GM19238 (cell line): ENCODE measurements around the gene SLITRK3.
A peak's percentile ranks its signal among the peaks of the same experiment; 100 is the strongest.

Experiments used
- DNase-seq: peaks from one replicate; pipeline ENCODE4 v3.0.0; 2011; ENCODE audit warnings: low spot score; ENCODE audit not compliant: insufficient read length

SLITRK3 gene

GRCh38 chr3:165195640-165196576 is at the start of gene SLITRK3:
TSS of gene SLITRK3 (minus strand) at chr3:165196384. CDS start at chr3:165190830, 5,554 bp downstream.
- DNase-seq, result no peak

- DNase-seq, result no peak
Measured at GRCh38 chr3:165243597-165243996, 47.4 kb upstream of the SLITRK3 start.

DNA sequence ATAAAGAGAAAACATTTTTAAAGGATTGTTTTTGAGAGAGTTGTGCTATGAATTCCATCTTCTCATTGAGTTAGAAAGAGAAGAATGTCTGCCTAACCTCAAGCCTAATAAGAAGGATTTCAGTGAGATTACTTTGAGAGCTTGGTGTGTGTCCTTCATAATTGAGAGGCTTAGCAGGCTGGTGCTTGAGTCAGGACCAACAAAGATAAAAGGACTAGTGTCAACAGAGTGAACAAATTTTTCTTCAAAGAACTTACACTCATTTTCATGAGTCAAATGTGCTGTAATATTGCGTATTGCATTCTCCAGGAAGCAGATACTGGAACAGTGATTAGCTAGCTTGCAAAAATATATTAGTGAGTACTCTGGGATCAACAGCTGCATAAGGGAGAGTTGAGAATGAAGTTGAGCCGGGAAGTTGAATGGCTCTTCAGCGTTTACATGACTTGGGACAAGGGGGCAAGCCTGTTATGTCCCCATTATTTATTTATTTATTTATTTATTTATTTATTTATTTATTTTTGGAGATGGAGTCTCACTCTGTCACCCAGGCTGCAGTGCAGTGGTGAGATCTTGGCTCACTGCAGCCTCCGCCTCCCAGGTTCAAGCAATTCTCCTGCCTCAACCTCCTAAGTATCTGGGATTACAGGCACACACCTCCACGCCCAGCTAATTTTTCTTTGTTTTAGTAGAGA is 37.5 kb upstream of the SLITRK3 start:
- DNase-seq, result no peak

- no peak for DNase-seq
Measured at GRCh38 chr3:165225604-165226003, 29.4 kb upstream of the SLITRK3 start.

- no peak for DNase-seq
Measured at GRCh38 chr3:165217739-165218138, 21.6 kb upstream of the SLITRK3 start.

- no peak for DNase-seq
Measured at GRCh38 chr3:165212580-165212979, 16.4 kb upstream of the SLITRK3 start.

DNA sequence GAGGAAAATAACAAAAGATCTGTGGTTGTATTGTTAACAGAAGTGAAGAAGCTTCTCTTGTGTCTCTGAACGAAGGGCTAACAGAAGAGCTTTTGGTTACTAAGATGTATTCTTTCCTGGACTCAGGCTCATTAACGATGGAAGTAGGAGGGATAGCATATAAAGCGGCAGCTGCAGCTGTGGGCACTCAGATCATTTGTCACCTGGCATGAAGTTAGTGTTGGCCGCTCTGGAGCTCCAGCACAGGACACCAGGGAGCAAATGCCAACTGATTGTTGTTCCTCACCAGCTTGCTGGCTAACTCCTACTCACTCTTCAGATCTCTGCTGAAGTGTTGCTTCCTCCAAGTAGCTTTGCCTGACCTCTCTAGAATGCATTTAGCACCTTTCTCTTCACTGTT is 15.5 kb upstream of the SLITRK3 start:
- DNase-seq, result no peak

DNA sequence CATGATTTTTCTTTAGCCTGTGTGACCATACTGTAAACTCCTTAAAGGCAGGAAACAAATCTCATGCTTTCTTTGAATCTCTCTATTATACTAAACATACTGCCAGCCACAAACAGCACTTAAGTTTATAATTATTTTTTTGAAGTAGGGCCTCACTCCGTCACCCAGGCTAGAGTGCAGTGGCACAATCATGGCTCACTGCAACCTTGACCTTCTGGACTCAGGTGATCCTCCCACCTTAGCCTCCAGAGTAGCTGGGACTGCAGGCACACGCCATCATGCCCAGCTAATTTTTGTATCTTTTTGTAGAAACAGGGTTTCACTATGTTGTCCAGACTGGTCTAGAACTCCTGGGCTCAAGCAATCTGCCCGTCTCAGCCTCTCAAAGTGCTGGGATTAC is 14.5 kb upstream of the SLITRK3 start:
- no peak for DNase-seq

- no peak for DNase-seq
Measured at GRCh38 chr3:165210132-165210531, 13.9 kb upstream of the SLITRK3 start.

DNA sequence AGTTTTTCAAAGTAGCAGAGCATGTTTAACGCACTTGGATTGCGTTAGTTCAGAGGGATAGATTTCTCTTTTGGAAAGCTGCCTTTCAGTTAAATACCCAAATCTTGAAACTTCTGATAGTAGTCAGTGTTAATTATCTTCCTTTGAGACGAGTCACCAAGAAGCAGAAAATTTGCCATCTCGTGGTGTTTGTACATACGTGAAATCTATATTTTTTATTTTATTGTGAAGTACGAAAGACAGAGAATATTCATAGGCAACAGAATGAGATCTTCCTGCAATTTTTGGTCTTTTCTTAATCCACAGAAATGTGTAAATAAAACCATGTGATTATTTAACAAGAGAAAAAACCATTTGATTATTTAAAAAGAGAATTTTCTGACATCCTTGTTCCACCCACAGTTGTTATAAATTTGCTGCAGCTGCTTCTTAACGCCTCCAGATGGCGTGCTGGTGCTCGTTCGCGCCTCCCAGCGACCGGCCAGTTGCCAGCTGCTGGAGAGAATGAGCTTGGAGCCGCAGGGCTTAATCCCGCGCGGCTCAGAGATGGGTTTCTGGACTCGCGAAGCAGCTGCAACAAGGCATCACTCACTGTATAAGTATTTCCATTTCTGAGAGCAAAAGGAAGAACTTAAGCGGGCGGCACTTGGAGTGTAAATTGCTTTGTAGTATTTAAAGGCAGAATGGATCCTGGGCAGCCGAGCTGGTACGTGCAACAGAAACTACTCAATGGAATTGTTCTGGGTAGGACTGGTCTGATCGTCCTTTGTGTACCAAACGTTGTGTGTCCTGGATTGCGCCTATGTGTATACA is 10.5 kb upstream of the SLITRK3 start:
- DNase-seq, result peak; percentile 8

- no peak for DNase-seq
Measured at GRCh38 chr3:165204445-165204844, 8.3 kb upstream of the SLITRK3 start.

GRCh38 chr3:165202995-165203394 is 6.8 kb upstream of the SLITRK3 start:
- no peak for DNase-seq

GRCh38 chr3:165201964-165202363 is 5.8 kb upstream of the SLITRK3 start:
- no peak for DNase-seq

DNA sequence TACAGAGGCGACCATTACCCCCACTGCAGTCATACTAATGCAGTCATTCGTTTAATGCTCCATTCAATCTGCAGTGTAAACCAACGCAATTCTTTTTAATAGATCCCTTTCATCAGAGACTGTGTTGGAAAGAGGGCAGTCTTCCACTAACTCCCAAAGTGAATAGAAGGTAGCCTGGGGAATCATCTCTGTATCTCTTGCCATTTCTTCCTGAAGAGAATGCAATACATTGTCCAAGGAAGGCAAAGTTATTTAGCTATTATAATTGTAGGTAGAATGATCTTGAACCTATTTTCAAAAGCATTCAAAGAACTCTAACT is 1.3 kb upstream of the SLITRK3 start:
- no peak for DNase-seq

DNA sequence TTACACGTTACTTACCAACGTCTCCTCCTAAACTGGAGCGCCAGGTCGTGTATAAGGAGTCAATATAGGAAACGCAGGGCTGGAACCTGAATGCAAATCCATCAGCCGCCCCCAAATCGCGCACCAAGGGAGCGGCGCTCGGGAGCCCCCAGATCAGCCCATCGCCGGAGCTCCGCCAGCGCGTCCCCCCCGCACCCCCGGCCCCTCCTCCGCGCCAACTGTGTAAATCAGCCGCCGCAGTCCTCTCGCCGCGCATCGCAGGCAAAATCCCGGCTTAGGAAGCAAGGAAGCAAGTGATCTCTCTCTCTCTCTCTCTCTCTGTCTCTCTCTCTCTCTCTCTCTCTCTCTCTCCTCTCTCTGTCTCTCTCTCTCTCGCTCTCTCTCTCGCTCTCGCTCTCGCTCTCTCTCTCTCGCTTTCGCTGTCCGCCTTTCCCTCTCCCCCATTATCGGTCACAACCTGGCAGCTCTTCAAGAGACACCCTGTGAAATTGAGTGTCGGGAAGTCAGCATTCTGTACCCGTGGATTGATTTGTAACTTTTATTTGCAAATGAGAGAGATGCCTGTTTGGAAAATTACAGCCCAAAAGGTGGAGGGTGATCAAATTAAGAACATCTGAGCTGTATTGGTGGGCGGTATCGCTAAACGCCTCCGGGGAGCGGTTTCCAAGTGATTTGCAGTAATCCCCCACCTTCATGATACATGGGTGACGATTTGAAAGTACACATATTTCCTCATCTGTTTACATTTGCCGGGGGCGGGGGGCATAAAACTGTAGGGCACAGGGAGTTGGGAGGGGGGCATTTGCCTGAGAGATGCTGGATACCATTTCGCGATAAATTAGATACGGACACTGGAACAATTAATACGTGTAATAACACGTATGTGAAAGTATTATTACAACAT is 645 bp upstream of the SLITRK3 start:
- no peak for DNase-seq

DNA sequence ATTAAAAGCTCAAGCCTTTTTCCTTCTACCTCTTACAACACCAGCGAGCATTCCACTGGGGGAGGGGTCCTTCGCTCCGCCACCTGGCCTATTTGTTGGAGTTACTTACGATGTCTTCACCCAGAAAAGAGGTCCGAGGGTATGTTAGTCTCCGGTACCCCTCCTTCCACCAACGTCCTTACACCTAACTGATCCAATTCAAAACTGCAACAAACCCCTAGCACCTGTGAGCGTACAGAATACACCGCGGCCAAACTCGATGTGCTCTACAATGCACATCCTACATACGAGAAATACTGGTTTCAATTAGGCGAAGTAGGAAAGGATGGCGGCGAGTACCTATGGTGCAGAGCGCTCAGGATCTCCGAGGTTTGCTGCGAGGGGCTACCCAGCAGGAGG is 944 bp downstream of the SLITRK3 start:
- DNase-seq, result no peak

DNA sequence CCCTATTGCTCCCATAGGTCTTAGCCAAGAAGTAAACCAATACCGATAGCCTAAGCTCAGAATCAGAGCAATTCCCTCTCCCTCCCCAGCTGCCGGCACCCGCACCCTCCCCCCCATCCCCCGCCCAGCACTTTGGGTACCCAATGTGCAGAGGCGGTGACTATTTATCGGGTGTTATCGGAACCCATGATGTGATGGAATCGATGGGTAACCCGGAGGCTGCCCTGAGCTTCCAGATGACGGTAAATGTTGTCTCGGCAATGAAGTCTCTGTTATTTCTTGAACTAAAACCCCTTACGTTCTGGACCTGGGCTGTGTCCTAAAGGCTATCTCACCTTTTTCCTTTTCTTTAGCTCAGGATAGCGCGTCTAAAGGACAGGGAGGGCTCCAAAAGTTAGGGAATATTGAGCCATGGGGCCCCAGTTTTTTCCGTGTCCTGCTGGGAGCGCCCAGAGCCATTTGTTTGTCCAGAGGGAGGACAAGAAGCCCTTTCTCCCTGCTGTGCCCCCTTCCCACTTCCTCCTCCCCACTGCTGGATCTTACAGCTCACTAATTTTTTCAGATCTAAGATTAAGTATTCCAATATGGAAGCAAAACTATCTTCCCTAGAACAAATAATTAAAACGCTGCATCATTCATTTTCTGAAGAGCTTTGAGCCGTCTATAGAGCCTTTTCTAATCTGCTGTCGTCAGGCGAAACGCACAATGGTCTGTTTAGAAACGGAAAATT is 1.5 kb downstream of the SLITRK3 start:
- no peak for DNase-seq

DNA sequence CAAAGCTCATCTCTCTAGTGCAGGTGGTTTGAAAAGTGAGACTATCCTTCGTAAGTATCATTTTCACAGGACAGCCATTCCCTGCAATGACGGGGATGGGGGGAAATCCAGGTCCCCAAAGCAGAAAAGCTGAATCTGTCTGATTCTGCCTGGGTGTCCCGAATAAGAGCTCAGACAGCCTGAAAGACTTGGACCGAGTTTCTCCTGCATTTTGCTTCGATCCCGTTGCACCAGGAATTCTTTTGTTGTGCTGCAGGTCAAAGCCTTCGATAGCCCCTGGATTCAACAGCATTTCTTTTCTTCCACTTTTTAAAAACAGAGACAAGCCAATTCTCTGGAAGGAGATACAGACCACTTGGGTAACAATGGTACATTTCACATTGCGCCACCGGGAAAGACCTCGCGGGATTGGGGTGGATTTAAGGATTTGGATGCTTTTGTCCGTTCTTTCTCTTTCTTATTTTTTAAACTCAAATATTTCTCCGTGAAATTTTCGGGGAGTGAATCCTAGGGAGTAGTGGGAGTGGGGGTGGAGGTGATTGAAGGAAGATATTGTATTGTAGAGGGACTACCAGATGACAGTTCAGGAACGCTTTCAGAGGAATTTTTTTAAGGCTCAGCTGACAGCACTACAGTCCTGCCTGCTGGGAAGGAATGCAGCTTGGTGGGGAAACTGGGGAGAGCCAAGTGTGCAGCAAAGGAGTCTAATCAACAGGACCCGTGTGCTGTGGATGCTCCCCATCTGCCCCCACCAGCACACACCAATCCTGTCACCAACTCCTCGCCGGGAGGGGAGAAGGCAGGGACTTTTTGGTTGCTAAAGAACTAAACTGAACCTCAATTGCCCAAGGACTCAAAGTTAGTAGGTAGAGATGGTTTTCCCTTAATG is 2.6 kb downstream of the SLITRK3 start:
- no peak for DNase-seq

- DNase-seq, result no peak
Measured at GRCh38 chr3:165192610-165193192, 3.5 kb downstream of the SLITRK3 start.
